Skeletal muscle satellite cell (primary cell): Measurements from ENCODE around the gene TMEM270.

Experiments used
- H3K27me3 ChIP-seq: 2 replicates; pipeline ENCODE4 v1.7.0; 2013; ENCODE audit warnings: low read length; ENCODE audit not compliant: control insufficient read depth, insufficient read depth
- H3K36me3 ChIP-seq: 2 replicates; pipeline ENCODE4 v1.7.0; 2013; ENCODE audit warnings: mild to moderate bottlenecking, control low read depth, low read length; ENCODE audit not compliant: insufficient read depth
- H3K4me1 ChIP-seq: 2 replicates; pipeline ENCODE4 v1.7.0; 2013; ENCODE audit warnings: low read length; ENCODE audit not compliant: control insufficient read depth, insufficient read depth
- H3K4me2 ChIP-seq: 2 replicates; pipeline ENCODE4 v1.7.0; 2013; ENCODE audit warnings: mild to moderate bottlenecking, low read length
- H3K4me3 ChIP-seq: 2 replicates; pipeline ENCODE4 v1.7.0; 2013; ENCODE audit warnings: low read length
- H3K9ac ChIP-seq: 2 replicates; pipeline ENCODE4 v1.7.0; 2013; ENCODE audit warnings: mild to moderate bottlenecking, low read depth, low read length, moderate library complexity
- H3K9me3 ChIP-seq: replicated peaks from 2 replicates; pipeline ENCODE4 v1.7.0; 2013; ENCODE audit warnings: mild to moderate bottlenecking, control low read depth, low read length

Gene TMEM270

DNA sequence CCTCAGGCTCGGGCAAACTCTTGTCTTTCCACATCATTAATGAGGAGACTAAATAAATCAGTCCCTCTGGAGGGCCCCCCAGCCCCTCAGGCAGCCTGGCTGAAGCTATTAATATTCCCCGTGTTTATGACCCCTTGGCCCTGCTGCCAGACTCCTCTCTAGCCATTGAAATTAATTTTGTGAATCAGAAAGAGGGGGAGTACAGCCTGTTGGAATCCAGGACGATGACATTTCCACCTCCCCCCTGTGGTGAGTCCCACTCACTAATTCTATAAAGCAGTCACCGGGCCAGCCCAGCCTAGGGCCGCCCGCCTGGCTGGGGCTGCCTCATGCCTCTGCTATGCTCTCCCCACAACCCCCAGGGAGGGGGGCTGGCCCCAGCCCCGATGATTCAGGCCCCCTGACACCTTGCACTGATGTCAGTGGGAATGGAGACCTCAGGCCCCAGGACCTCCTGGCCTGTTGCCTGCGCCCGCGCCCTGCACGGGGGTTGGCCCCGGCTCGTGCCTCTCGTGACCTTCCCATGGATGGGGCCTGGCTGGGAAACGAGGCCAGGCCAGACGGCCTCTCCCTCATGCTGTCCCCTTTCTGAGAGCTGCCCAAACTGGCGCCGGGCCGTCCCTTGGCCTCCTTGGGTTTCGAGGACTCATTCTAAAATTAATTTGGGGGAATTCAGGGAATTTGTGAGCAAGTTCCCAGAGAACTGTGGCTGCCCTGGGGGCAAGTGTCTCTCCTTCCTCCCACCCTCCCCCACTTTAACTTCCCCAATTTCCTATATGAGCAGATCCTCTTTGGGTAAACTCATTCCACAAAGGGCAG lies 34.0 kb downstream of the TMEM270 start:
- Histone ChIP-seq H3K4me3 (peak overlapping the region; percentile 43), H3K4me1 (peaks cover 68% of the 10 kb centered on the region), H3K9ac (peak overlapping the region; percentile 82), H3K4me2 (peak overlapping the region; percentile 70), H3K9me3 (no peaks in the 10 kb centered on the region), H3K36me3 (no peaks in the 10 kb centered on the region), H3K27me3 (no peaks in the 10 kb centered on the region)

DNA sequence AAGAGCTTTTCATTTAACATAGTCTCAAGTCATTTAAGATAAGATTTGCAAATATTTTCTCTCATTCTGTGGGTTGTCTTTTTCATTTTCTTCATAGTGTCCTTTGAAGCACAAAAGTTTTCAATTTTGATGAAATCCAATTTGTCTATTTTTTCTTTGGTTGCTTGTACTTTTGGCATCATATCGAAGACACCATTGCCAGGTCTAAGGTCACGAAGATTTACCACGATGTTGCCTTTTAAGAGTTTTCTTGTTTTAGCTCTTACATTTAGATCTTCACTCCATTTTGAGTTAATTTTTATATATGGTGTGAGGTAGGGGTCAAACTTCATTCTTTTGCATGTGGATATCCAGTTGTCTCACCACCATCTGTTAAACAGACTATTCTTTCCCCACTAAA lies 34.7 kb downstream of the TMEM270 start:
- peaks cover 74% of the 10 kb centered on the region for H3K4me1 ChIP-seq
- H3K36me3 ChIP-seq, result no peaks in the 10 kb centered on the region
- H3K27me3 ChIP-seq, result no peaks in the 10 kb centered on the region
- H3K4me2 ChIP-seq, result peak overlapping the region; percentile 33
- no peak overlapping the region for H3K4me3 ChIP-seq
- H3K9ac ChIP-seq, result peak overlapping the region; percentile 65
- no peaks in the 10 kb centered on the region for H3K9me3 ChIP-seq

DNA sequence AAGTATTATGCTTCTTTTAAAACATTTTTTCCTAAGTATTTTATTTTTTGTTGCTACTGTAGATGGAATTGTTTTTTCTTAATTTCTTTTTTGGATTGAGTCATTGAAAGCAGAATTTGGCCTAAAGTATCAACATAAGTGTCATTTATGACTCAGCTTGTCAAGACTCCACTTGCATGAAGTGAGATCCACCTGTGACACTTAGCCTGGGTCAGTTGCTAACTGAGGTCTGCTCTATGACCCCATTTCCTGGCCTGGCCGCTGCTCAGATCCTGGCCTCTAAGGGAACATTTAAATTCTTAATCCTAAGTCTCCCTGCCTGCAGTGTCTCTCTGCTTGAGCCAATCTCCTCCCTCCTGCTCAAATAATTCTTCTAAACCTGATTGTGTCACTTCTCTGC lies 35.5 kb downstream of the TMEM270 start:
- no peaks in the 10 kb centered on the region for H3K36me3 ChIP-seq
- no peaks in the 10 kb centered on the region for H3K9me3 ChIP-seq
- no peaks in the 10 kb centered on the region for H3K27me3 ChIP-seq
- peak overlapping the region; percentile 65 for H3K9ac ChIP-seq
- peak overlapping the region; percentile 1 for H3K4me2 ChIP-seq
- peaks cover 80% of the 10 kb centered on the region for H3K4me1 ChIP-seq
- no peak overlapping the region for H3K4me3 ChIP-seq

DNA sequence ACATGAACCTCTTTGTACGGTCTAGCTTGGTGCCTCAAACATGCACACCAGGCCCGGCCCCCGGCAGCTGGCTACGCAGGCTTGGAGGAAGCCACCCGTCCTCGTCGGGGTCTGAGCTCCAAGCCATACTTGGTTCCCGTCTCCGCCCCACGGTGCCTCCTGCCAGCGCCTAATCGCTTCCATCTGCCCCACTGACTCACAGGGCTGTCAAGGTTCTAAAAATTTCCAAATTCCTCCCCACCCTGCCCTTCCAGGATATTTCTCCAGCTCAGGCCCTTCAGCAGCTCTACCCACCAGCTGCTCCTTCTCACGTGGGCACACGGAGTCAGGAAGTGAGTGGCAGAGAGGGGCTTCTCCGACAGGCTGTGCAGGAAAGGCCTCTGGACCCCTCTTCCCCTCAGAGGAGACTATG lies 38.8 kb downstream of the TMEM270 start:
- peaks cover 52% of the 10 kb centered on the region for H3K4me1 ChIP-seq
- H3K9ac ChIP-seq, result peak overlapping the region; percentile 78
- H3K4me3 ChIP-seq, result no peak overlapping the region
- no peaks in the 10 kb centered on the region for H3K27me3 ChIP-seq
- H3K9me3 ChIP-seq, result no peaks in the 10 kb centered on the region
- no peaks in the 10 kb centered on the region for H3K36me3 ChIP-seq
- H3K4me2 ChIP-seq, result peak overlapping the region; percentile 63

DNA sequence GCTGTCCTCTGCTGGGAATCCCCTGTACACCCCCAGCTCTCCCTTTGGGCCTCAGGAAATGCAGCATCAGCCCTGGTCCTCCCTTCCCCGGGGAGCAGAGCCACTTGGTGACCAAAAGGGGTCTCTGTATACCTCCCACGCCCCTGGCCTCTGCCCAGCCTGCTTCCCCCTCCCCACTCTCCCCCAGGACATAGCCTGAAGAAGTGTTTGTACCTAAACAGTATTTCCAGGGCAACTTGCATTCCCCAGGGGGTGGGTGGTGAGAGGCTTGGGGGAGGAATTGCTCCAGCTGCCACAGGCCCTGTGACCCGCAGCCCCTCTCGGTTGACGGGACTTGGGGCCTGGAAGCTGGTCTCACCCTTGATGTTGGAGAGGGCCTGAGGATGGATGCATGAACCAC lies 39.3 kb downstream of the TMEM270 start:
- Histone ChIP-seq H3K9me3 (no peaks in the 10 kb centered on the region), H3K4me1 (peaks cover 53% of the 10 kb centered on the region), H3K4me2 (peak overlapping the region; percentile 63), H3K9ac (peak overlapping the region; percentile 78), H3K27me3 (no peaks in the 10 kb centered on the region), H3K36me3 (no peaks in the 10 kb centered on the region), H3K4me3 (no peak overlapping the region)

DNA sequence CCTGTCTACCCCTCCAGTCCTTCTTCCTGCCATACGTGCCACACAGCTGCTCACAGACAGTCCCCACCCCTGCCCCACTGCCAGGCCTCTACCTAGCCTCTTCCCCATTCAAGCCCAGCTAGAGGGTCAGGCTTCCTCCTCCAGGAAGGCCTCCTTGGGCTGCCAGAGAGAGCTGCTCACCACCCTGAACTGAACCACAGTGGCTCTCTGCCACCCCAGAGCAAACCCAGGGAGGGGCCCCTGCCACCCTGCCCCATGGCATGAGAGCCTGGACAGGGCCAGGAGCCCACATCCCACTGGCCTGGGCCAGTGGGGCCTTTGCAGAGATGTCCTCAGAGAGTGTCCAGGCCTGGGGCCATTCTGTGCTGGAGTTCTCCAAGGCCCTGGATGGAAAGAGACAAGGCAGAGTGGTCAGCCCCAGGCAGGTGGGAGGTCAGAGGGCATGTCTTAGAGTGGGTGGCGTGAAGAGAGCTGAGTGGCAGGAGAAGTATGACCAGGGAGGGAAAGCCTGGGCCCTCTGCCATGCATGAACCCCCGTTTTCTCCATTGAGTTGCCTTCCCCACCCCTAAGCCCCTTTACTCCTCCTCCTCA lies 40.4 kb downstream of the TMEM270 start:
- peak overlapping the region; percentile 78 for H3K9ac ChIP-seq
- H3K36me3 ChIP-seq, result no peaks in the 10 kb centered on the region
- no peak overlapping the region for H3K4me2 ChIP-seq
- peaks cover 44% of the 10 kb centered on the region for H3K4me1 ChIP-seq
- no peak overlapping the region for H3K4me3 ChIP-seq
- no peaks in the 10 kb centered on the region for H3K27me3 ChIP-seq
- no peaks in the 10 kb centered on the region for H3K9me3 ChIP-seq

DNA sequence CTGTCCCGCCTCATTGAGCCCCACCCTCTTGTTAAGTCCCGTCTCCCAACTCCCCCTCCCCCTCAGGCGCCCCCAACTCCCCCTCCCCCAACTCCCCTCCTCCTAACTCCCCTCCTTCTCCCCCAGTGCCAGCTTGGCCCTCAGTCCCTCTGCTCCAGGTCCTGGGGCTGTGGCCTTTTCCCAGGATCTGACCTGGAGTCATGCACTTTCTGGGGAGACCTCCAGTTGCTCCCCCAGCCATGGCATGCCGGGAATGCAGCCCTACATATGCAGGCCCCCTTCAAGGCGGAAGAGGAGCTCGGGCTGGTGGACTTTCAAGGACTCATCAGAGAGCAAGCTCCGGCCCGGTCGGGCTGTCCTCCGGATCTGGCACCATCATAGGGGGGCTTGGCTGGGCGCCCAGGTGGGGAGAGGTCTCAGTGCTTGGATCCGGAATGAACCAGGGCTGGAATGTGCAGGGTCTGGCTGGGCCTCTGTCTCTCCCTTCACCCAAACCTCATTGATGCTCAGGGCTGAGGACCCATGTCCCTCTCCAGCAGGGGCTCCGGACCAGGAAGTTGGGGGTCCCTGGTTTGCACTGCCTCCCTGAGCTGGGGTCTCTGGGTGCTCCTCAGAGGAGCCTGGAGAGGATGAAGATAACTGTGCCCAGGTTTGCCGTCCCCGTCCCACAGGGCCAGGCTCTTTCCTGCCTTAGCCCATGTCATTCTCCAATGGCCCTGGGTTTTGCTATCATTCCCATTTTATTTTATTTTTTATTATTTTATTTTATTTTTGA lies 41.1 kb downstream of the TMEM270 start:
- H3K4me1 ChIP-seq, result peaks cover 37% of the 10 kb centered on the region
- no peaks in the 10 kb centered on the region for H3K9me3 ChIP-seq
- no peaks in the 10 kb centered on the region for H3K36me3 ChIP-seq
- no peak overlapping the region for H3K4me3 ChIP-seq
- H3K9ac ChIP-seq, result no peak overlapping the region
- no peak overlapping the region for H3K4me2 ChIP-seq
- H3K27me3 ChIP-seq, result no peaks in the 10 kb centered on the region

DNA sequence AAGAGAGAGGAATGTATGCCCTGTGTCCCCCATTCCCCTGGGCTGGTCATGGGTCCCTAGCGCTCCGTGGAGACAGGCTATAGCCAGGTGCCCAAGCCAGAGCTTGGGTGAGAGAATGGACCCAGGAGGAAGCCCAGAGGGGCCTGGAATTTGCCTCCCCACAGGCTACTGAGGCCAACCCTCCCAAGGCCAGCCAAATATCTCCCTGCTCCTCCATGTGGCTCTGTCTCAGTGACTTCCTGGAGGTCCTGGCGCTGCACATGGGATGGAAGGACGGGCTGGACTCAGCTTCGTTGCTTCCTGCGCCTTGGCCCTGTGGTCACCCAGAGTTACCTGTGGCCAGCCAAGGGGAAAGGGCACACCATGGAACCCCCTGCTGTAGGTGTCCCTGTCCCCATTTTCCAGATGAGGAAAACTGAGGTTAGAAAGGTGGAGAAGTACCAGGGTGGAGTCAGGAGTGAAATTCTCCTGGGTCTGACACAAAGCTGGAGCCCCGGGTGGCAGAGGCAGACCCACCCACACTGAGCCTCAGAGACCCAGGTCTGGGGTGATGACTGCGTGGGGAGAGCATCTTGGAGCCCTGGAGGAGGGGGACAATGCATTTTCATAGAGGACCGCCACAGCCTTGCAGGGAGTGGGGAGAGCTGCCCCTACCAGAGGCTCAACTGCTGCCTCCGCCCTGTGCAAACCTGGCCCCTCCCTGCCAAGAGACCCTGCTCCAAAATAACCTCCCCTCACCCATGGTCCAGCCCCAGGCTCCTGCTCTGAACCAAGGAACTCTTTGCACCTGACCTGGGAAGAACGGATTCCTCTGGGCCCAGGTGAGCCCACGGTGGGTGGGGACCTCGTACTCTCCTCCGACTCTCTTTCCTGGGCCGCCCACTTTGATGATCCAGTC lies 42.6 kb downstream of the TMEM270 start:
- Histone ChIP-seq H3K4me2 (no peak overlapping the region), H3K9me3 (no peaks in the 10 kb centered on the region), H3K4me1 (peaks cover 36% of the 10 kb centered on the region), H3K9ac (no peak overlapping the region), H3K4me3 (no peak overlapping the region), H3K36me3 (no peaks in the 10 kb centered on the region), H3K27me3 (no peaks in the 10 kb centered on the region)

DNA sequence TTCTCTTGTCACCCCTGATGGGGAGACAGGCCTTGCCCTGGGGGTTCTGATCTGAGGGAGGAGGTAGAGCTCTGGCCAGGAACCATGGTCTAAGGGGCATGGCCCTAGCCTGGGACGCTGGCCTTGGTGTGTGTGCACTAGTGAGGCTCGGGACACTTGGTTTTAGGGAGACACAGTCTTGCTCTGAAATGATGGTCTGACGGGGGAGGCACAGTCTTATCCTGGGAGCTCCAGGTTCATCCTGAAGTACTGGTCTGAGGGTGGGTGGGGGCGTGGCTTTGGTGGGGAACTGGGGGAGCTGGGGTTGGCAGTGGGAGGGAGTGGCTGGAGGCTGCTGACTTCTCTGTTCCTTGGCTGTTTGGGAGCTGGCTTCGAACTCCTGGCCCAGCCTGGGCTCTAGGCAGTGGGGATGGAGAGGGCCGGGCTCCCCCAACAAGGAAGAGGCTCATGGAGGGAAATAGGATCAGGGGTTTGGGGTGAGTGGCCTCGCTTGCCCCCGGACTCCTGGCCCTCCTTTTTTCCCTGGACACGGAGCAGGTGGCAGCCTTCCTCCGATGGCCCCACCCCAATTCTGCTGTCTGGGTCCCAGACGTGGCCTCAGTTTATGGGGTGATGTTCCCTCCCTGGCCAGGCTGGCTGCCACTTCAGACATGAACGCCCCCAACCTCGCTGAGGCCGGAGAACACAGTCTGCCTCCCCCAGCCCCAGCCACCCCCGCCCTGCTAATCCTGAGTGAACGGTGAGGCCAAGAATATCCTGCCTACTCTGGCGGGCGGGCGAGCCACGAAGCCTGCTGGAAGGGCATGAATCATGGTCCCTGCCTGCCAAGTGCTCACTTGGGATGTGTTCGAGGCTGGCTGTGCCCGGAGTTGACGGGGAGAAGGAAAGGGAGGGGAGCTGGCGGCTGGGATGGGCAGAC lies 43.5 kb downstream of the TMEM270 start:
- Histone ChIP-seq H3K27me3 (peaks cover 2% of the 10 kb centered on the region), H3K4me2 (peak overlapping the region; percentile 40), H3K9me3 (no peaks in the 10 kb centered on the region), H3K9ac (no peak overlapping the region), H3K4me1 (peaks cover 29% of the 10 kb centered on the region), H3K36me3 (no peaks in the 10 kb centered on the region), H3K4me3 (no peak overlapping the region)

DNA sequence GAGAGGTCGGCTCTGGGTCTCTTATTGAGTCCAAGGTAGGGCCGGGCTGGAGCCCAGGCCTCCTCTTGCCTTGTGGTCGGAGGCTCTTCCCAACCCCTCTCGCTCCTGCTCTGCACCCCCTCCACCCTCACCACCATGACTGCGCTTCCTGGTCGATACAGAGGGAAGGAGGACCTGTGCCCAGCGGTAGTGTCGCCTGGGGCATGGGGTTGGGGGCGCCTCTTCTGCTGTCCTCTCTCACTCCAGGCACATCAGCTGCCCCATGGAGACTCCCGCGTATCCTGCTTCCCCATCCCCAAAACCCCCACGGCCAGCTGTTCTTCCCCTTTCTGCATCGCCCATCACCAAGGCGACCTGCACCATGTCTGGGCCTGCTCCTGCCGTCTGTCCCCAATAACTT lies 44.4 kb downstream of the TMEM270 start:
- Histone ChIP-seq H3K4me1 (peaks cover 21% of the 10 kb centered on the region), H3K9me3 (no peaks in the 10 kb centered on the region), H3K27me3 (peaks cover 9% of the 10 kb centered on the region), H3K4me3 (no peak overlapping the region), H3K4me2 (no peak overlapping the region), H3K36me3 (no peaks in the 10 kb centered on the region), H3K9ac (no peak overlapping the region)
